Measurements from ENCODE around the gene RASL12. TPM values are rescaled to one million over a fixed set of nuclear protein-coding genes. Genes with fewer than 3 reads are reported as not detected.
"Not testable (repeated sequence)": the region's sequence is repeated elsewhere in the genome, so short reads cannot be mapped to it uniquely, and the experiment has no call there.

The RASL12 gene
- total RNA-seq, 2 experiments from 2014 or later: not detected

DNA sequence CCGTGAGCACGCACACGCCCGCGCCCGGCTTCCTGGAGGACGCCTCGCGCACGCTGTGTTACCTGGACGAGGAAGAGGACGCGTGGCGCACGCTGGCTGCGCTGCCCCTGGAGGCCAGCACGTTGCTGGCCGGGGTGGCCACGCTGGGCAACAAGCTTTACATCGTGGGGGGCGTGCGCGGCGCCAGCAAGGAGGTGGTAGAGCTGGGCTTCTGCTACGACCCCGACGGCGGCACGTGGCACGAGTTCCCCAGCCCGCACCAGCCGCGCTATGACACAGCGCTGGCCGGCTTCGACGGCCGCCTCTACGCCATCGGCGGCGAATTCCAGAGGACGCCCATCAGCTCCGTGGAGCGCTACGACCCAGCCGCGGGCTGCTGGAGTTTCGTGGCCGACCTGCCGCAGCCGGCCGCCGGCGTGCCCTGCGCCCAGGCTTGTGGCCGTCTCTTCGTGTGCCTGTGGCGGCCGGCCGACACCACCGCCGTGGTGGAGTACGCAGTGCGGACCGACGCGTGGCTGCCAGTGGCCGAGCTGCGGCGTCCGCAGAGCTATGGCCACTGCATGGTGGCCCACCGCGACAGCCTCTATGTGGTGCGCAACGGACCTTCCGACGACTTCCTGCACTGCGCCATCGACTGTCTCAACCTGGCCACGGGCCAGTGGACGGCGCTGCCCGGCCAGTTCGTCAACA lies 9.6 kb upstream of the RASL12 start:
- DNase-seq: no peak
- Mint-ChIP-seq H3K4me3 (no peak overlapping the region), H3K27ac (no peak overlapping the region), H3K36me3 (ENCODE audit: low read depth) (no peaks in the 10 kb centered on the region), H3K9me3 (no peaks in the 10 kb centered on the region), H3K27me3 (peaks cover 33% of the 10 kb centered on the region), H3K4me1 (peaks cover 9% of the 10 kb centered on the region)
- POLR2A ChIA-PET: no interaction called here
- CTCF ChIA-PET: interaction anchor here (0.5 to 2.2 kb wide), 9 partner anchors 9 to 596 kb away, joined by 3 to 12 read pairs (median 3); partner anchors contain the start of gene RASL12

DNA sequence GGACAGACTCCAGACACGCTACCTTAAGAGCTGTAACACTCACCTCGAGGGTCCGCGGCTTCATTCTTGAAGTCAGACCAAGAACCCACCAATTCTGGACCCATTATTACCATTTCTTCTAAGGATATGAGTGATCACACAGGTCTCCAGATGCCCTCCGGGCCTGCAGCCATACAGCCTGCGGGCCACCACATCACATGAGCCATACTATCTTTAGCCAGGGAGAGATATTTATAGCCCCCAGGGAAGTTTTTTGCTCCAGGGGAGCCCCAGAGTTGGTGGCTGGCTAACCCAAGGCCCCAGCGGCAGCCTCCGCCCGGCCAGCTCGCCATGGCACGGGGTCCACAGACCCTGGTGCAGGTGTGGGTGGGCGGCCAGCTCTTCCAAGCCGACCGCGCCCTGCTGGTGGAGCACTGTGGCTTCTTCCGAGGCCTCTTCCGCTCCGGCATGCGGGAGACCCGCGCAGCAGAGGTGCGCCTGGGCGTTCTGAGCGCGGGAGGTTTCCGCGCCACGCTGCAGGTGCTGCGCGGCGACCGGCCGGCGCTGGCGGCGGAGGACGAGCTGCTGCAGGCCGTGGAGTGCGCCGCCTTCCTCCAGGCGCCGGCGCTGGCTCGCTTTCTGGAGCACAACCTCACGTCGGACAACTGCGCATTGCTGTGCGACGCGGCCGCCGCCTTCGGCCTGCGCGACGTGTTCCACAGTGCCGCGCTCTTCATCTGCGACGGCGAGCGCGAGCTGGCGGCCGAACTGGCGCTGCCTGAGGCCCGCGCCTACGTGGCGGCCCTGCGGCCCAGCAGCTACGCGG lies 8.9 kb upstream of the RASL12 start, which contains the start of gene KBTBD13:
Gene KBTBD13 (plus strand): TSS at position 261 of the 805 bp plus-strand sequence. CDS start 70 bp downstream, at position 331.
- Mint-ChIP-seq H3K27me3 (peaks cover 29% of the 10 kb centered on the region), H3K4me3 (no peak within 1 kb of the TSS), H3K27ac (no peak within 1 kb of the TSS), H3K9me3 (no peaks in the 10 kb centered on the region), H3K36me3 (ENCODE audit: low read depth) (no peaks in the 10 kb centered on the region), H3K4me1 (peaks cover 4% of the 10 kb centered on the region)
- ChIA-PET CTCF (interaction anchor here (0.9 to 1.8 kb wide), 5 partner anchors 9 to 42 kb away, joined by 3 to 4 read pairs (median 4); partner anchors contain the start of gene RASL12), POLR2A (no interaction called here)
- no peak for DNase-seq

DNA sequence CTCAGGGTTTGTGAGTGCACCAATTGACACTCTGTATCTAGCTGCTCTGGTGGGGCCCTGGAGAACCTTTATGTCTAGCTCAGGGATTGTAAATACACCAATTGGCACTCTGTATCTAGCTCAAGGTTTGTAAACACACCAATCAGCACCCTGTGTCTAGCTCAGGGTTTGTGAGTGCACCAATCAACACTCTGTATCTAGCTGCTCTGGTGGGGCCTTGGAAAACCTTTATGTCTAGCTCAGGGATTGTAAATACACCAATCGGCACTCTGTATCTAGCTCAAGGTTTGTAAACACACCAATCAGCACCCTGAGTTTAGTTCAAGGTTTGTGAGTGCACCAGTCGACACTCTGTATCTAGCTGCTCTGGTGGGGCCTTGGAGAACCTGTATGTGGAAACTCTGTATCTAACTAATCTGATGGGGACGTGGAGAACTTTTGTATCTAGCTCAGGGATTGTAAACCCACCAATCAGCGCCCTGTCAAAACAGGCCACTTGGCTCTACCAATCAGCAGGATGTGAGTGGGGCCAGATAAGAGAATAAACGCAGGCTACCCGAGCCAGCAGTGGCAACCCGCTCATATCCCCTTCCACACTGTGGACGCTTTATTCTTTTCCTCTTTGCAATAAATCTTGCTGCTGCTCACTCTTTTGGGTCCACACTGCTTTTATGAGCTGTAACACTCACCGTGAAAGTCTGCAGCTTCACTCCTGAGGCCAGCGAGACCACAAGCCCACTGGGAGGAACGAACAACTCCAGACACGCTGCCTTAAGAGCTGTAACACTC lies 8.0 kb upstream of the RASL12 start:
- H3K36me3 Mint-ChIP-seq (ENCODE audit: low read depth); H3K27ac Mint-ChIP-seq; POLR2A ChIA-PET; H3K4me1 Mint-ChIP-seq; H3K9me3 Mint-ChIP-seq; H3K4me3 Mint-ChIP-seq; DNase-seq: not testable (repeated sequence)
- H3K27me3 Mint-ChIP-seq: peaks cover 21% of the 10 kb centered on the region
- CTCF ChIA-PET: interaction anchor here (0.9 to 1.8 kb wide), 3 partner anchors 8 to 24 kb away, joined by 3 to 4 read pairs (median 4); partner anchors contain the start of gene RASL12

DNA sequence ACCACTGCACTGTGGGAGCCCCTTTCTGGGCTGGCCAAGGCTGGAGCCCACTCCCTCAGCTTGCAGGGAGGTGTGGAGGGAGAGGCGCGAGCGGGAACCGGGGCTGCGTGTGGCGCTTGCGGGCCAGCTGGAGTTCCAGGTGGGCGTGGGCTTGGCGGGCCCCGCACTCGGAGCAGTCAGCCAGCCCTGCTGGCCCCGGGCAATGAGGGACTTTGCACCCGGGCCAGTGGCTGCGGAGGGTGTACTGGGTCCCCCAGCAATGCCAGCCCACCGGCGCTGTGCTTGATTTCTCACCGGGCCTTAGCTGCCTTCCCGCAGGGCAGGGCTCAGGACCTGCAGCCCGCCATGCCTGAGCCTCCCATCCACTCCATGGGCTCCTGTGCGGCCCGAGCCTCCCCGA lies 7.2 kb upstream of the RASL12 start:
- H3K27me3 Mint-ChIP-seq: peaks cover 20% of the 10 kb centered on the region
- CTCF ChIA-PET: interaction anchor here (1.1 to 1.8 kb wide), 3 partner anchors 11 to 41 kb away, joined by 3 to 4 read pairs (median 3); no protein-coding TSS in a partner anchor
- H3K36me3 Mint-ChIP-seq (ENCODE audit: low read depth); DNase-seq; H3K4me3 Mint-ChIP-seq; H3K4me1 Mint-ChIP-seq; H3K27ac Mint-ChIP-seq; H3K9me3 Mint-ChIP-seq: not testable (repeated sequence)
- POLR2A ChIA-PET: interaction anchor here (0.5 kb wide), 1 partner anchor 44 kb away, joined by 3 read pairs; no protein-coding TSS in a partner anchor

DNA sequence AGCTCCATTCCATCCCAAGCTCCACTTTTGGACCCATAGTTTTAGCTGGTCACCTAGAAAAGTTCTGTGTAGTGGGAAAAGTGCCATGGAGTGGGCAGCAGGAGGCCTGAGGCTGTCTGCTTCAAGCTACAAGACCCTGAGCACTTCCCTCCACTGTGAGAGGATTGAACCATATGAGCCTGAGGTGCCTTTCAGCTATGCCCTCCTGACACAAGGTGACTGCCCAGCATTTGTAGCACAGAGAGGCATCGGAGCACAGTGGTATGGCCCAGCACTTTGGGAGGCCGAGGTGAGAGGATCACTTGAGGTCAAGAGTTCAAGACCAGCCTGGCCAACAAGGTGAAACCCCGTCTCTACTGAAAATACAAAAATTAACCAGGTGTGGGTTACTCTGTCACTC lies 4.8 kb upstream of the RASL12 start:
- POLR2A ChIA-PET: no interaction called here
- H3K4me3 Mint-ChIP-seq: no peak overlapping the region
- H3K27me3 Mint-ChIP-seq: peaks cover 26% of the 10 kb centered on the region
- CTCF ChIA-PET: interaction anchor here (1.4 kb wide), 1 partner anchor 11 kb away, joined by 3 read pairs; no protein-coding TSS in a partner anchor
- no peak overlapping the region for H3K27ac Mint-ChIP-seq
- peaks cover under 1% of the 10 kb centered on the region for H3K4me1 Mint-ChIP-seq
- no peaks in the 10 kb centered on the region for H3K9me3 Mint-ChIP-seq
- no peak for DNase-seq
- no peaks in the 10 kb centered on the region for H3K36me3 Mint-ChIP-seq (ENCODE audit: low read depth)

DNA sequence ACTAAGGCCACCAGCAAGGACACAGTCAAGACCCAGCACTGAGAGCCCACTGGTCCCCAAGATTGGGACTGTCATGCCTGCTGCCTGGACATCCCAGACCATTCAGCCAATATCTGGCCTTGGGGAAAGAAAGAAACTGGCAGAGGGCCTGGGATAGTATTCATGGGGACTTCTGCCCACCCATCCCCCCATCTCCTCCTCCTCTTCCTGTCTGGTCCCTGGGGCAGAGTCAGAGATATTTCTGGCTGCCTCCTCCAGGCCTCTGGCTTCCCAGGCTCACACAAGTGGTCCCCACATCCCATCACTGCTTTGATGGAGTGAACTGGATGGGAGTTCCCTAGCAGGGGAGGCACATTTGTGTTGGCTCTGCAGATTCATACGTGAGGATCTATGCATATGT lies 4.2 kb upstream of the RASL12 start:
- ChIA-PET POLR2A (no interaction called here), CTCF (interaction anchor here (1.4 kb wide), 1 partner anchor 11 kb away, joined by 3 read pairs; no protein-coding TSS in a partner anchor)
- Mint-ChIP-seq H3K27ac (no peak overlapping the region), H3K4me3 (no peak overlapping the region), H3K9me3 (no peaks in the 10 kb centered on the region), H3K4me1 (peaks cover 3% of the 10 kb centered on the region), H3K36me3 (ENCODE audit: low read depth) (no peaks in the 10 kb centered on the region), H3K27me3 (peaks cover 30% of the 10 kb centered on the region)
- DNase-seq: no peak

DNA sequence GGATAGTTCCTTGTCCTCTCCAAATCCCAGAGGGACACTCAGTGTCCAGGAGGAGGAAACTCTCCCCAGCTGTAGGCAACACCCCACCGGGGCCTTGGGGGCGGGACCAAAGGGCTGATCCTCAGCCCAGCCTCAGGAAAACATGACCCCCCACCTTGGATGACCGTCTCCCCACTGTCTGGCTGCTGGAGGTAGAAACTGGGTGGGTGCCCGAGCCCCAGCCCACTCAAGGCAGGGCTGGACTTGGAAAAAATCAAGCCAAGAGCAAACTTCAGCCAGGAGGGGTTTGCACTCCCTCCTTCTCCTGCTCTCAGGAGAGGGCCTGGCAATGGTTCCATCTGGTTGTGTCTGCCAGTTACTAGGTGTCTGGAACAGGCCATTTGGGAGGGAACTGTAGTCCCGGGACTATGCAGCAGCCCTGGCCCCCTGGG lies 3.6 kb upstream of the RASL12 start:
- ChIA-PET CTCF (no interaction called here), POLR2A (no interaction called here)
- H3K27ac Mint-ChIP-seq: no peak overlapping the region
- no peaks in the 10 kb centered on the region for H3K36me3 Mint-ChIP-seq (ENCODE audit: low read depth)
- H3K4me1 Mint-ChIP-seq: peaks cover 3% of the 10 kb centered on the region
- H3K9me3 Mint-ChIP-seq: no peaks in the 10 kb centered on the region
- no peak overlapping the region for H3K4me3 Mint-ChIP-seq
- H3K27me3 Mint-ChIP-seq: peaks cover 34% of the 10 kb centered on the region
- DNase-seq: no peak

DNA sequence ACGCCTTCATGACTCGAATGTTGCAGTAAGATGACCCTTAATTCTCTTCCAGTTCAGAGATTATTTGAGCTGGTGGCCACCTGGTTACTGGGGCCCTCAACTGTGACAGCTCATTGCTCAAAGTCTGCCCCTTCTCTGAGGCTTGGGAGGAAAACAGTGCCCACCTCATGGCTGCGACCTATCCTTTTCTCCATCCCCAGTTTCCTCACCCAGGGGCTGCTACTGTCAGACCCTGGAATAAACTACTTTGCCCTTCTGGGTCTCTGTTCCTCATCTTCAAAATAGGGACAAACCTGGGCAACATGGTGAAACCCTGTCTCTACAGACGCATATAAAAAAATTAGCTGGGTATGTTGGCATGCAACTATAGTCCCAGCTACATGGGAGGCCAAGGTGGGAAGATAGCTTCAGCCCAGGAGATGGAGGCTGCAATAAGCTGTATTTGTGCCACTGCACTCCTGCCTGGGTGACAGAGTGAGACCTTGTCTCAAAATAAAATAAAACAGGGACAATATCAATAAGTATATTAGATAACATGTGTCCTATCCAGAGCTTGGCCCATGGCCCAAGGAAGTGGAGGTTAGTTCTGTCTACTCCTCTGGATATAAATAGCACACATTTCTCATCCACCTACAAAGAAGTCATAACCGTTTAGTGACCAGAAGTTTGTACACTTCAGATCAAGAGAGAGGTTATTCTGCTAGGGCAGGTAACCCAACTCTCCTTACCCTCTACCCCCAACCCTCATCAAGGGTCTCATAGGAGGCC lies 2.2 kb upstream of the RASL12 start:
- Mint-ChIP-seq H3K36me3 (ENCODE audit: low read depth) (no peaks in the 10 kb centered on the region), H3K4me1 (peaks cover 3% of the 10 kb centered on the region), H3K27me3 (peaks cover 43% of the 10 kb centered on the region), H3K9me3 (no peaks in the 10 kb centered on the region), H3K4me3 (no peak overlapping the region), H3K27ac (no peak overlapping the region)
- CTCF ChIA-PET: no interaction called here
- no peak for DNase-seq
- POLR2A ChIA-PET: no interaction called here

DNA sequence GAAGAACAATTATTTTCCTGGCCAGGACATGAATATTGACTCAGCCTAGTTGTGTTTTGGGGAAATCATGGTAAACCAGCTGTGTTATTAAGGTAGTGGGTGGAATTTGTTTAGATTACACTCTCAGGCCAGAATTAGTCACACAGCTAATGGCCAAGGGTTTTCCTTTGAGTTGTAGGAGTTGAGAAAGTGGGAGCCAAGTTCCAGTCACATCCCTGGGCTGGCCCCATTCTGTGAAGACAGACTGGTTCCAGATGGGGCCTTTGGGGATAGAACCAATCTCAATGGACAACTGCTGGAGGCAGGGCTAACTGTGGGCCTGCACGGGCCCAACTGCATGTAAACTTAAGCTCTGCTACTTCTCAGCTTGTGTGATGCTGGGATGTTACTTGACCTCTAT lies 1.4 kb upstream of the RASL12 start:
- Mint-ChIP-seq H3K4me1 (peaks cover 3% of the 10 kb centered on the region), H3K27ac (no peak overlapping the region), H3K36me3 (ENCODE audit: low read depth) (no peaks in the 10 kb centered on the region), H3K9me3 (no peaks in the 10 kb centered on the region), H3K27me3 (peaks cover 43% of the 10 kb centered on the region), H3K4me3 (no peak overlapping the region)
- ChIA-PET POLR2A (no interaction called here), CTCF (interaction anchor here (0.6 to 0.7 kb wide), 2 partner anchors 10 to 17 kb away, joined by 3 read pairs; no protein-coding TSS in a partner anchor)
- no peak for DNase-seq

DNA sequence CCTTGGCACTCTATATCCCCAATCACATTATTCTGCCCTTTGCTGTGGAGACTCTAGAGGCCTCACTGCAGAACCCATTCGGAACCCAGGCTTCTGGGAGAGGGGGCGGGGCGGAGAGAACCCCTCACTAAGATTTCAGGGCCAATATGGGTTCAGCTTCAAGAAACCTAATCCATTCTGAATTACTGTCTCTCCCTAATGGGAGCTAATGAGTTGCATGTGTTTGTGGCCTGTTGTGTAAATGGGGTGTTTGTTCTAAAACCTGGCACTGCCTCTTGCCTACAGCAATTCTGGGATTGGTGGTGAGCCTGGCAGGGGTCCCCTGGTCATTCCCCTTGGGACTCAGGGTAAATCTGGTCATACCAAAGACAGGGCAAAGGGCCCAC lies 605 bp upstream of the RASL12 start:
- DNase-seq: no peak
- H3K27ac Mint-ChIP-seq: no peak overlapping the region
- no peak overlapping the region for H3K4me3 Mint-ChIP-seq
- H3K9me3 Mint-ChIP-seq: no peaks in the 10 kb centered on the region
- ChIA-PET CTCF (interaction anchor here (1.5 kb wide), 1 partner anchor 8 kb away, joined by 3 read pairs; the partner anchor contains the start of gene KBTBD13), POLR2A (no interaction called here)
- H3K4me1 Mint-ChIP-seq: peaks cover 3% of the 10 kb centered on the region
- no peaks in the 10 kb centered on the region for H3K36me3 Mint-ChIP-seq (ENCODE audit: low read depth)
- peaks cover 43% of the 10 kb centered on the region for H3K27me3 Mint-ChIP-seq

DNA sequence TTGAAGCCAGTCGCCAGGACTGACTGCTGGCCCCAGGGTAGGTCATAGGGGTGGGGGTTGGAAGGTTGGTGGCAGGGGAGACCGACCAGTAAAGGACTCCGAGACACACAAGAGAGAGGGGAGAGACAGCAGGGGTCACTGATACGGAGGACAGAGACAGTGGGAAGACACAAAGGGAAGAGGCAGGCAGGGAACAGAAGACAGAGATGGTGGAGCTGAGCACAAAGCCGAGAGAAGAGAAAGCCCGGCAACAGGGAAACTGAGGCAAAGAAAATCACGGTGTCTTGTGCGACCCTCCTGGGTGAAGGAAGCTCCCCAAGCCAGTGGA lies 510 bp downstream of the RASL12 start:
- H3K9me3 Mint-ChIP-seq: no peaks in the 10 kb centered on the region
- no peak overlapping the region for H3K4me3 Mint-ChIP-seq
- CTCF ChIA-PET: interaction anchor here (0.6 to 1.5 kb wide), 3 partner anchors 9 to 87 kb away, joined by 3 to 4 read pairs (median 3); partner anchors contain the start of gene KBTBD13
- no peaks in the 10 kb centered on the region for H3K36me3 Mint-ChIP-seq (ENCODE audit: low read depth)
- H3K27ac Mint-ChIP-seq: no peak overlapping the region
- DNase-seq: no peak
- H3K27me3 Mint-ChIP-seq: peaks cover 43% of the 10 kb centered on the region
- POLR2A ChIA-PET: no interaction called here
- peaks cover 3% of the 10 kb centered on the region for H3K4me1 Mint-ChIP-seq
